GM19438 (cell line): Measurements from ENCODE around the gene VEGFD.
"Not testable (repeated sequence)": the region's sequence is repeated elsewhere in the genome, so short reads cannot be mapped to it uniquely, and the experiment has no call there.

ENCODE experiments used
- ATAC-seq: cut with Tn5 transposase; IDR thresholded peaks from one replicate; pipeline ENCODE4 v1.9.1; 2021; ENCODE audit warnings: low read depth; ENCODE audit not compliant: unreplicated experiment

Gene VEGFD

DNA sequence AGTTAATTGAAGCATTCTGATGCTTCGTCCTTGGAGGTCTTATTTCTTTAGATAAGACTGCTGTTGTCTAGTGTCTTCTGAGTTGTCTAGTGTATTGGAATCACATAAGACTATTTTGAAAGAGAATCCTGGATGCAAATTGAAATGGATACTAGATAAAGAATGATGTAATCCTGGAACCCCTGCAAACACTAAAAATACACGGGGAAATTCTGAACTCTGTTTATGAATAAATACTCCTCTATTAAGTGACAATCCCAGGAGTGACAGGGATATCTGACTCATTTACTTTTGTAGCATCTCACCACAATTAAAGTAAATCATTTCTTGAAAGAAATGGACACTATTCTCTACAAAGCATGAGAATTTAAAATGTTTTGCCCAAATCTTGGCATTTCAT lies 69.7 kb downstream of the VEGFD start:
- ATAC-seq, result no peak

DNA sequence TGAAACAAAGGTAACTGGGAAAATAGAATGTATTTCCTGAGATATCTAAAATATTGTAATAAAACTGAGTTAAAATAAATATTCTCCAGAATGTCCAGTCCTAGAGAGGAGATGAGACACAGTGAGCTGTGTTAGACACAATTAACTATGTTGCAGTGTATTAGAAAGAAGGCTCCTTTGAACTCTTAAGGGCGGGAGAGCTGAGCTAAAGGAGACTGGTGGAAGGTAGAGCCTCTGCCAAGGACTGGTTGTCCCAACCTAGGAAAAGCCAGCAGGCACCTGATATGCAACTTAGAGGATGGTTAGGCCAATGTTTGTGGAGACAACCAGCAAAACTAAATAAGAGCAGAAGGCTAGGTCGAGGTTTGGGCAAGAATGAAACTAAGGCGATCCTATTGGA lies 73.1 kb downstream of the VEGFD start:
- ATAC-seq, result no peak

- ATAC-seq, result no peak
Measured at GRCh38 chrX:15310117-15310516, 74.1 kb downstream of the VEGFD start.

DNA sequence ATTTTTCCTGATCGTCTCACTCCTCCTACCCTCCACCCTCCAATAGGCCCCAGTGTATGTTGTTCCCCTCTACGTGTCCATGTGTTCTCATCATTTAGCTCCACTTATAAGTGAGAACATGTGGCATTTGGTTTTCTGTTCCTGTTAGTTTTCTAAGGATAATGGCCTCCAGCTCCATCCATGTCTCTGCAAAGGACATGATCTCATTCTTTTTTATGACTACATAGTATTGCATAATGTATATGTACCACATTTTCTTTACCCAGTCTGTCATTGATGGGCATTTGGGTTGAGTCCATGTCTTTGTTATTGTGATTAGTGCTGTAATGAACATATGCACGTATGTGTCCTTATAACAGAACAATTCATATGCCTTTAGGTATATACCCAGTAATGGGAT lies 78.3 kb downstream of the VEGFD start:
- not testable (repeated sequence) for ATAC-seq

DNA sequence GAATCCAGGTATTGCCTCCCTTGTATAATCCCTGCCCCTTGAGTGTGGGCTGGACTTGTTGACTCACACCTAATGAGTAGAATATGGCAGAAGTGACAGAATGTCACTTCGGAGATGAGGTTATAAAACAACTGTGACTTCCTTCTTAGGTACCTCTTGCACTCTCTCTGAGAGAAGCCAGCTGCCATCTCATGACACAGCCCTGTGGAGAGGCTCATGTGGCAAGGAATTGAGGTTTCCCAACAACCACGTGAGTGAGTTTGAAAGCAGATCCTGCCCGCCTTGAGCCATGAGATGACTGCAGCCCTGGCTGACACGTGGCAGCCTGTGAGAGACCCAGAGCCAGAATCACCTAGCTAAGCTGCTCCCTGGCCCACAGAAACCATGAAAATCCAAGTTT lies 82.3 kb downstream of the VEGFD start:
- no peak for ATAC-seq

DNA sequence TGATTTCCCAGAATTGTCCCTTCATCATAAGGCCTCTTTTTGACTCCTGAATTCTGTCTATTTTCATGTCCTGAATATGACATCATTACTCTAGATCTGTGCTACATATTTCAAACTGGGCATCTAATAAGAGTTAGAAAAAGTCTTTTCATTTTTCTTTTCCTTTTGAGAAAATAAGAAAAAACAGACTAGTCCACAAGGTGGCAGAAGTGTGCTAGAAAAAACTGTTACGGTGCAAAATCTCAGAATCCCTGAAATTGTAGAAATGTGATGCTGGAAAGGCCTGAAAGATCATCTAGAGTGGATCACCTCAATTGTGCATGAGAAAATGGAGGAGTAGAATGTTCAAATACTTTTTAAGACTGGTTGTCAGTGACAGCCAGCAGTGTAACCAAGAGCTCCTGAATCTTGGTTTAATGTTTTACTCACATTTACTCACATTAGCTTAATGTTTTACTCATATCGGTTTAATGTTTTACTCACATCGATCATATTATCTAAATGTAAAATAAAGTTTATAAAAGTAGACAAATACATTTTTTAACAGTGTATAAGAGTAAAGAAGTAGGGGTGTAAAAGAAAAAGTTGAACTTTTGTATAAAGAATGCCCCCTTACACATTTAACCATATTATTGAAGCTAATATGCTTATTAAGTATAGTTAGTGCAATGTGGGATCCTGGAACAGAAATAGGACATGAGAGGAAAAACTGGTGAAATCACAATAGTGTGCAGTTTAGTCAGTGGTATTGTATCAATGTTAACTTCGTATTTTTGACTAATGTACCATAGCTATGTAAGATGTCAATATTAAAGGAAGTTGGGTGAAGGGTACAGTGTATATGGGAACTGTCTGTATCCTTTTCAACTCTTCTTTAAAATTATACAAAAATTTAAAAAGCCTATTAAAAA lies 84.0 kb downstream of the VEGFD start:
- ATAC-seq, result no peak

- no peak for ATAC-seq
Measured at GRCh38 chrX:15298780-15299179, 85.4 kb downstream of the VEGFD start.

GRCh38 chrX:15298201-15298600 lies 86.0 kb downstream of the VEGFD start:
- no peak for ATAC-seq
